AG09309 (cell line): ENCODE measurements around the gene C6orf15.

ENCODE experiments used
- DNase-seq: peaks from one replicate; pipeline ENCODE4 v3.0.0-alpha.2; 2010; ENCODE audit warnings: low read depth
- H3K4me3 ChIP-seq: 2 replicates; pipeline ENCODE4 v1.5.1; 2011; ENCODE audit warnings: mild to moderate bottlenecking, low read depth, low read length, moderate library complexity; ENCODE audit not compliant: control insufficient read depth
- CTCF ChIP-seq: IDR thresholded peaks from 2 replicates; pipeline ENCODE4 v1.5.1; 2011; ENCODE audit warnings: mild to moderate bottlenecking, low read depth, low read length, inconsistent platforms; ENCODE audit not compliant: insufficient read depth, control insufficient read depth; ENCODE audit errors: missing control alignments

The C6orf15 gene

GRCh38 chr6:31112478-31112877, at the start of gene C6orf15:
Gene C6orf15, minus strand, starts transcription at chr6:31112575. Its CDS starts 20 bp downstream, at chr6:31112555.
- TF ChIP-seq CTCF, result no peak
- no peak within 1 kb of the TSS for H3K4me3 ChIP-seq
- DNase-seq, result no peak

GRCh38 chr6:31161216-31162126, 49.1 kb upstream of the C6orf15 start:
- no peak for DNase-seq
- no peak overlapping the region for H3K4me3 ChIP-seq
- TF ChIP-seq CTCF, result no peak

GRCh38 chr6:31158863-31159855, 46.8 kb upstream of the C6orf15 start:
- H3K4me3 ChIP-seq, result peak overlapping the region; percentile 84
- DNase-seq, result no peak
- peak; percentile 12 for TF ChIP-seq CTCF

GRCh38 chr6:31158140-31158862, 45.9 kb upstream of the C6orf15 start, which contains the start of gene TCF19:
Gene TCF19, plus strand, starts transcription at chr6:31158589. Its CDS starts 881 bp downstream, at chr6:31159470.
- H3K4me3 ChIP-seq, result peak within 1 kb of the TSS; percentile 91
- no peak for TF ChIP-seq CTCF

GRCh38 chr6:31157513-31158139, 45.3 kb upstream of the C6orf15 start, which contains the start of gene CCHCR1:
Gene CCHCR1, minus strand, starts transcription at chr6:31157802. Its CDS starts 202 bp downstream, at chr6:31157600.
- peak within 1 kb of the TSS; percentile 91 for H3K4me3 ChIP-seq
- no peak for TF ChIP-seq CTCF
- DNase-seq, result no peak

More at GRCh38 chr6:31158140-31158862, 45.9 kb upstream of the C6orf15 start, which contains the start of gene TCF19:
- DNase-seq, result peak; percentile 94

GRCh38 chr6:31156641-31157040, 44.3 kb upstream of the C6orf15 start:
- no peak for DNase-seq
- TF ChIP-seq CTCF, result no peak
- H3K4me3 ChIP-seq, result no peak overlapping the region
